NK-92 (cell line): ENCODE measurements around the gene ATP4A.

Experiments
- DNase-seq: peaks from one replicate; lab custom pipeline; 2025; ENCODE audit not compliant: unreplicated experiment; lab: John Stamatoyannopoulos, UW

The ATP4A gene

DNA sequence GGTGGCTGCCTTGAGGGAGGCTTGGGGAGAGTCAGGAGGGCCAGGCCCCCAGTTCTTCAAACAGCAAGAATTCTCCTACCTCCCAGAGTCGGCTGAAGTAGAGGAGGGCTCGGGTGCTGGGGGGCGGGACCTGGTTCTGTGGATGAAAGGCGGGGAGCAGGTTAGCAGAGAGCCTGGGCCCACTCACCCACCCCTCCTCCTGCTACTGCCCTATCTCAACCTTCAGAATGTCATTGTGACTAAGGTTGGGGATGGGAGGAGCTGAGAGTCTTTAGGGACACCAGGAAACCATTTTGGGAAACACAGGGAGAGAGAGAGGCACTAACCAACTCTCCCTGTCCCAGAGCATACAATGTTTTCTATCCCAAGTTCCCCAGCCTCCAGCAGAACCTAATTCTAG is 60.7 kb downstream of the ATP4A start:
- no peak for DNase-seq

GRCh38 chr19:35501684-35502083 is 61.8 kb downstream of the ATP4A start:
- DNase-seq, result no peak

GRCh38 chr19:35500611-35501010 is 62.8 kb downstream of the ATP4A start:
- no peak for DNase-seq
